Stimulated activated CD4-positive, alpha-beta T cell treated with anti-CD3 and anti-CD28 coated beads, Interleukin-2, amount 100 ng/mL, for 4 hours (primary cell): ENCODE data around the gene SH3BP4.

Experiments used
- DNase-seq: peaks from one replicate; pipeline ENCODE4 v3.0.0-alpha.2; 2020; ENCODE audit warnings: low read depth

Gene SH3BP4

DNA sequence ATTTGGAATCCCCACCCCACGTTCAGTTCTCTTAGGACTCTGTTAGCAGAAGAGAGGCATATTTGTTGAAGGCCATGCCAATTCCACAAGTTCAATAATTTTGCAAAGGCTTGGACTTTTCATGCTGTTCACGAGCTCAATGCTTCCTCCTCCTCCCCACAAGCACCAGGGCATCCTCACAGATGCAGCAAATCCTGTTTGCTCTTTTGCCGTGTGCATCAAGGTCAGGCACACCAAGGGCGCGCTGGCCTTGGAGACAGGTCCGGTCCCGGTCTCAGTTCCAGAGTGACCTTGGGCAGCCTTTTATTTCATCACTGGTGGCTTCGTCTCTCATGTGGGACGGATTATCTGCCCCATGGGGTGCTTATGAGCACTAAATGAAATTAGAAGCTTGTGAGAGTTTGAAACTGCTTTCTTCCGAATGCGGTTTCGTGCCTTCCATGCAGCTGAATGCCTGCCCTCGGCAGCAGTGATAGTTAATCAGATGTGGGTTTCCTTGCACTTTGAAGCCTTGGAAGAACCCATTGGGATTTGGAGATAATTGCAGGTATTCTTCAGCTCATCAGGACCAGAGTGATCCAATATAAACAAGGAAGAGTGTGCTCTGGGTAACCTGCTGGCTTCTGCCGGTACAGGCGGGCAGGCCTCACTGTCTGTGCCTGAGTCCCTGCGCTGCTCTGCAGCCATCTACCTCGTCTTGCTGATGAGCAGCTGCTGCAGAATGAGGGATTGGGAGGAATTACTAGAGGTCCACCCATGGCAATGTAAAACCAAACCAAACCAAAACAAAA, 140.8 kb downstream of the SH3BP4 start:
- DNase-seq = no peak

DNA sequence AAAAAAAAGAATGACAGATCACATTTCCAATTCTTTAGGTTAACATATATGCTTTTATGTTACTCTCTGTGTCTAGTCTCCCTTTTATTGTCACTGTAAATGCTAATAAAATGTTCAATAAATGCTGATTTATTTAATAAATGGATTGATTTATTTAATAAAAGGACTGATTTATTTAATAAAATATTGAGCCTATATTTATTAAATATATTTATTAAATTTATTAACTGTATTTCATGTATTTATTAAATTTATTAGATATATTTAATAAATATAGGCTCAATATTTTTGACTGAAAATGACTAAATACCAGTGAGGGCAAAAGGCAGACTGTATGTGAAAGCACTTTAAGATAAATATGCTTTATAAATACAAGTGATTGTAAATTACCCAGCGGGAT, 142.6 kb downstream of the SH3BP4 start:
- DNase-seq = no peak

DNA sequence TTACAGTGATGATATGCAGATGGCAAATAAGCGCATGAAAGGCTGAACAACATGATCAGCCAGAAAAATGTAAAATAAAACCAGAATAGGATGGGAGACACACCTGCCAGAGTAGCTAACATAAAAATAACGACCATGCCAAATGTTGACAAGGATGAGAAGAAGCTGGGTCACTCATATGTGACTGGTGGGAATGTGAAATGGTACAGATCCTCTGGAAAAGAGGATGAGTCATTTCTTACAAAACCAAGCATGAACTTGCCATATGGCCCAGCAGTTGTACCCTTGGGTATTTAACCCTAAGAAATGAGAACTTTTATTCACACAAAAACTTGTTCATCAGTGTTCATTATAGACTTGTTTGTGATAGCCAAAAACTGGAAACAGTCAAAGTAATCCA, 143.8 kb downstream of the SH3BP4 start:
- no peak for DNase-seq

DNA sequence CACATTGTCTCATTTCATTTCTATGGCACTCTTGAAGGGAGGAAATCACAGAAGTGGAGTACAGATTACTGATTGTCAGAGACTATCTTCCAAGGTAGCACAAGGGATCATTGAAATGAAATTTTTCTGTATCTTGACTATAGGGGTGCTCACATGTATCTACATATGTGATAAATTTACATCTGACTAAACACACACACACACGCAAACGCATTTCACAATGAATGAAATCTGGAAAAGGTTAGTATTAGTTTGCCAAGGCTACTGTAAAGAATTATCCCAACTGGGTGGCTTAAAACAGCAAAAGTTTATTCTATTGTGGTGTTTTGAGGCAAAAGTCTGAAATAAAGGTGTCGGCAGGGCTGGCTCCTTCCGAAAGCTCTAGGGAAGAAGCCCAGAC, 144.6 kb downstream of the SH3BP4 start:
- DNase-seq = no peak

DNA sequence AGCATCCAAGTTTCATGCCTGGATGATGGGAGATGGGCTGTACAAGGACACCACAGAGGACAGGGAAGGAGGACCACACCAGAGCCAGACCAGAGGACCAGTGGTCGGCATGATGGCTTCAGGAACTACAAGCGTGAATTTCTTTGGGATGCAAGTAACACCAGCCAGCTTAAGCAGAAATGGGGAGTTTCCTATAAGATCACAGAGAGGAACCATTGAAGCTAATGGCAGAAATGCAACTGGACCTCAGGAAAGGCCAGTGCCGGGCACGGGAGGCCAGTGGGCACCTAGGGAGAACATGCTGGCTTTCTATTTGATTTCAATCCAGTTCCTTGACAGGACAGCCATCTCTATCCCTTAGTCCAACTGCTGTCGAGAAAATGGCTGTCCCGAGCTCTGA, 145.4 kb downstream of the SH3BP4 start:
- DNase-seq = no peak

DNA sequence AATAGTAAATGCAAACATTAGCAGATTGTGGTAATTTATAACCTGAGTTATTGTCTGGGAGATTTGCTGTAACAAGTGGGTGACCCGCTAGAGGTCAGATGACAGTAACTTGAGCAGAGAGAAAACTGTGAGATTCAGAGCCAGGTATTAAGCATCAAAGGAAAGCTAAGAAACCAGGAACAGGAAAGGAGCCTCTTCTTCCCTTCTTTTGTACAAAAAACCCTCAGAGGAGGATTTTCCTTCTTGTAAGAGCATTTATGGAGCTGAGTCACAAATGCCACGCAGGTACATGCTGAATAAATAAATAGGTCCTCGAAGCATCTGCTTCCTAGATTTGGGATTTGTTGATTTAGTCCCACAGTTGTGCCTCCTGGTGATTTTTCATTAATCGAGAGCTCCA, 146.5 kb downstream of the SH3BP4 start:
- no peak for DNase-seq

DNA sequence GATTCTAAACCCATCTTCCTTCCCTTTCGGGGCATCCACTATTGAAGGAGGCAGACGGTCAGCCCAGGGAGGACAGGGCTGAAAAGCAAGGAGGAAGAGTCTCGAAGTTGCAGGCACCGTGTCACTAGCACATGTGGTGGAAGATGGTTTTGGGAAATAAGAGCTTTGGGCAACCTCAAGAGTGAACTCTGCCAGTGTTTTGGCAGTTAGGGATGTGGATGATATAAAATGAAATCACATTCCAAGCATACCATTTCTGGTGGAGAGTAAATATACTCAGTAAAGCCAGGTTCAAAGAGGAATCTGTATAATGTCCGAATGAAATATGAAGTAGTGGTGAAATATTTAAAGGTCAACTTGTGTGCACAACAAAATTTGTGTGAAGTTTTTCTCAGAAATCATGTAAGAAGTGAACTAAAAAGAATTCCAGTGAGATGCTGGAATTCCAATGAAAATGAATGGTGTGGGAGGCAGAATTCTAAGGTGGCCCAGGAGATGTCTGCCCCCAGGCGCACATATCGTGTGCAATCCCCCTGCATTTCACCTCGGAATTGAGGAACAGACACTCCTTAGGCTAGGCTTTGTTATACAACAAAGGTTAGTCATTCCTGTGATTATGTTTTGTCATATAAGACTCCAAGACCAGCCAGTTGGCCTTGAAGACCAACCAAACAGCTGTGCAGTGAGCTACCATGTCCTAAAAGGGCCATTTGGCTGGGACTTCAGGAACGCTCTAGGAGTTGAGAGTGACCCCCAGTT, 147.1 kb downstream of the SH3BP4 start:
- DNase-seq = no peak

DNA sequence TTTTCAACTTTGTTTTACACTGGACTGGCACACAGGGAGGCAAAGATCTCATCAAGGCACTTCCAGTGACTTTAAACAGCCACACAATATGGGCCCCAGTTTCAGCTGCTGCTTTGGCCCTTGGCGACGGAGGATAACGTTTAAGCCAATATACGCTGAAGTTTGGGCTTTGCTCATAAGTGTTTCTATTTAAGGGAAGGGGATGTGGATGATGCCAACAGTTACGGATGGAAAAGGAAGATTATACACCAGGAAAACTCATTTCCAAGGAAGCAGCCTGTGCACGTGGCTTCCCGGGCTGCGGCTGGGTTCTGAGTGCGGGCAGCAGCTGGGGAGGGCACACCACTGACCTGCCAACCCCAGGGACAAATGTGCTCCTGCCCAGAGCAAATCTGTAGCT, 151.1 kb downstream of the SH3BP4 start:
- DNase-seq = no peak
